ENCODE measurements around the gene NME5.
"Not testable (repeated sequence)": the region's sequence is repeated elsewhere in the genome, so short reads cannot be mapped to it uniquely, and the experiment has no call there.

The NME5 gene, protein sequence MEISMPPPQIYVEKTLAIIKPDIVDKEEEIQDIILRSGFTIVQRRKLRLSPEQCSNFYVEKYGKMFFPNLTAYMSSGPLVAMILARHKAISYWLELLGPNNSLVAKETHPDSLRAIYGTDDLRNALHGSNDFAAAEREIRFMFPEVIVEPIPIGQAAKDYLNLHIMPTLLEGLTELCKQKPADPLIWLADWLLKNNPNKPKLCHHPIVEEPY

DNA sequence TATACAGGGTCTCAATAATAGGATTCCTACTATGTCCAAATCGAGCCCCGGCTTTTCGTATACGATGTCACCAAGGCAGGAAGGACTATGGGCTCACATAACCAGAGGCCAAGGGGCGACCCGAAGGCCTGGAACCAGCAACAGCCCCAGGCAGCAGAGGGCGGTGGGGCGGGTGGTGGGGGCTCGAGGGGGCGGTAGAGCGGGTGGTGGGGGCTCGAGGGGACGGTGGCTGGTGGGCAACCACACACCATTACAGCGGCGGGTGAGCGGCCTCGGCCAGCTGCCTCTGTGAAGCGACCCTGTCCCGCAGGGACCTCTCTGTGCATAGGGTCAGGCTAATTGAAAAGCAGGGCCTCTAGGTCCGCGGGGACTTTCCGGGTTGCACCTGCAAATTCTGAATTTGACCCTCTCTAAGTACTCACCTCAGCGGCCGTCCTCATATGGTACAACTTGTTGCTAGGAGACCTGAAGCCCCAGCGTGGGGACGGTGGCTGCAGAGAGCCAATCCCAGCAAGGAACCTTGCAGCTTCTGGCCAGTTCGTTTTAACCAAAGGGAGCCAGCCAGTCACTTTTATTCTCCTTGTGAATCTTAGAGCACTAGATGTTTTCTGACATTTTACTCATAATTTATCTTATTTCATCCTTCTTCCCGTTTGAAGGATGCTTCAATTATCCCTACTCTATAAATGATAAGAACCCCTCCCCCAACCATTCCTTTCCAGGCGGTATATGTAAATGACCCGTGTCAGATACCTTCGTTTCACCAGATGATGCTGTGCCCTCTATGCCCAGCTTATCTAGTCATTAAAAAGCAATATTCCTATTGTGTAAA lies at the start of gene NME5:
Gene NME5 (minus strand): TSS at position 480 of the 832 bp plus-strand sequence. CDS start 648 bp downstream, outside the sequence.
- DNase-seq: no peak

DNA sequence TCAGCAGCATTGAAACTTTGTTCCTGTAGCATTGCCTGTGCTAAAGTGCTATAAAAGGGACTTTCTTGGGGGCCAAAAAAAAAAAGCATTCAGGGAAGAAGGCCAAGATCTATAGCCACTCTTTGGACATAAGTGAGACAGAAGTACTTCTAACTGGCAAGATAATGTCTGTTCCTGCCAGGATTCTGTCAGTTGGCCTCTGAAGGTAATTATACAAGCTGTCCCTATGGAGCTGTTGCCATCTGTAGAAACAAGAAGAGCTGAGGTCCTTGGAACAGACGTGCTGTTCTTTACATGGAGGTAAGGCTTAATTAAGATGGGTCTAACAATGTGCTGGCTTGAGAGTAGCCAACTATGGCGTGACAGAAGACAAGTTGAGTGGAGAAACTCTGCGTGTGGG lies 49.4 kb upstream of the NME5 start:
- DNase-seq: no peak

DNA sequence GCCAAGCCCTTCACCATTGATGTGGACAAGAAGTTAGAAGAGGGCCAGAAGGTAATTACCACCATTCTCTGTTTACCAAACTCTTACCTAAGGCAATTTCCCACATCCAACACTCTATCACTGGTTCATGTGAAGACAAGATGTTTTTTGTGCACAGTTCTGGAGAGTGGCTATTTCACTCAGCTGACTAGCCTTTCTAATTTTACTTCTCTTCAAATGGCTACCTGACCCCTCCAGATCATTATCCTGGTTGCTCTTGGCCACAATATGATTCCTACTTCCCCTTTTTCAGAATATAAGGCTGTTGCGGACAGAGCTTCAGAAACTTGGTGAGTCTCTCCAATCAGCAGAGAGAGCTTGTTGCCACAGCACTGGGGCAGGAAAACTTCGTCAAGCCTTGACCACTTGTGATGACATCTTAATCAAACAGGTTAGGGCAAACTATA lies 46.8 kb upstream of the NME5 start:
- DNase-seq: no peak

DNA sequence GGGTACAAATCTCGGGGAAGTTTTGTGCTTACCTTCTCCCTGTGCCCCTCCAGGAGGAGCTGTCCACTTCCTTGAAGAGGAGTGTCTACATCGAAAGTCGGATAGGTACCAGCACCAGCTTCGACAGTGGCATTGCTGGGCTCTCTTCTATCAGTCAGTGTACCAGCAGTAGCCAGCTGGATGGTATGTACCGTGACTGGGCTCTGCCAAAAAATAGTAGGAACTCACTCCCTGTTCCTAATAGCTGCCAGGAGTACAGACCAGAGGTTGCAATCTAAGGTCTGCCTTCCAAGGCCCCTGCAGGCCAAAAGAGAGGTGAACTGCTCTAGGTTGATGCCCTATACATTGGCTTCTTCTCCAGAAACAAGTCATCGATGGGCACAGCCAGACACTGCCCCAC lies 43.6 kb upstream of the NME5 start:
- DNase-seq: no peak

DNA sequence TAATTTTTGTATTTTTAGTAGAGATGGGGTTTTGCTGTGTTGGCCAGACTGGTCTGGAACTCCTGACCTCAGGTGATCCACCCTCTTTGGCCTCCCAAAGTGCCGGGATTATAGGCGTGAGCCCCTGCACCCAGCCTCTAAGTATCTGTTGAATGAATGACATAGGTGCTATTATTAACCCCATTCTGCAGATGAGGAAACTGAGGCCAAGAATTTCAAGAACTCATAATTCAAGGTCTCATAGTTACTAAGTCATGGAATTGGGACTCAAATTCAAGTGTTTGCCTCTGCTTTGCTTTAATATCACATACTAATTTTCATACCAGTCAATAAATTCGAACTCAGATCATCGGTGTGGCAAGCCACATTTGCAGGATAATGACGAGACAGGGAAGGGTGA lies 41.6 kb upstream of the NME5 start:
- DNase-seq: no peak

DNA sequence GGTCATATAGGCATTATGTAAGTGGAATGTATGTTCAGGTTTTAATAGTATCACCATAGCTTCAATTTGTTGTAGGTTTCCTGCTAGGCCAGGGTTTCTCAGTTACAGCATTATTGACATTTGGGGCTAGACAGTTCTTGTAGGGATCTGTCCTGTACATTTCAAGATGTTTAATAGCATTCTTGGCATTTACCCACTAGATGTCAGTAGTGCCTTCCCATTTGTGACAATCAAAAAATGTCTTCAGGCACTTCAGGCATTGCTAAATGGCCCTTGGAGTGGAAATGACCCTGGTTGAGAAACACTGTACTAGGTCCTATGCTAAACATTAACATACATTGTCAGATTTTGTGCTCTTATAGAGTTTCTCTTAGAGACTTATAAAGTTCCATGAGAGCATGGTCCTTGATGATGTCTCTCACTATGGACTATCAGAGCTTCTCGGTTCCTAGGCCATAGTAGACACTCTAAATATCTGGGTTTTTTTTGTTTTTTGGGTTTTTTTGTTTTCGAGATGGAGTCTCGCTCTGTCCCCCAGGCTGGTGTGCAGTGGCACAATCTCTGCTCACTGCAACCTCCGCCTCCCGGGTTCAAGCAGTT lies 41.1 kb upstream of the NME5 start:
- no peak for DNase-seq

DNA sequence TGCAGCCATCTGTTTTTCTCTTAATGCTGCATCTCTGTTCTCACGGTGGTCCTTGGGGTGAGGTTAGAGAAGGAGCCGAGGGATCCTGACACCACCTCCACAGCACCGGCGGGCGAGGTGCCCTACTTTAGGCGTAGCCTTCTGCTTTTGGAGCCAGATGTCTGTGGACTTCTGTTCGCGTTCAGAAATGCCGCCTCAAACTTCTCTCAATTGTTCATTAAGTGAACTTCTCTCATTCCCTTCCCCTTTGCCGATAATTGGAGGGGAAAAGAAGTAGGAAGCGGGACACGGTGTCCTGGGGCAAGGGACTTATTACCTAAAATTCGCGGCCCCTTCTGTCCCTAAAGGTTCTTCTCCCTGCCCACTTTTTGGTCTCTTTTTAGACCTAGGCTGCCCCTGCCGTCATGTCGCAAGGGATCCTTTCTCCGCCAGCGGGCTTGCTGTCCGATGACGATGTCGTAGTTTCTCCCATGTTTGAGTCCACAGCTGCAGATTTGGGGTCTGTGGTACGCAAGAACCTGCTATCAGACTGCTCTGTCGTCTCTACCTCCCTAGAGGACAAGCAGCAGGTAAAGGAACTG lies 40.1 kb upstream of the NME5 start:
- DNase-seq: no peak

DNA sequence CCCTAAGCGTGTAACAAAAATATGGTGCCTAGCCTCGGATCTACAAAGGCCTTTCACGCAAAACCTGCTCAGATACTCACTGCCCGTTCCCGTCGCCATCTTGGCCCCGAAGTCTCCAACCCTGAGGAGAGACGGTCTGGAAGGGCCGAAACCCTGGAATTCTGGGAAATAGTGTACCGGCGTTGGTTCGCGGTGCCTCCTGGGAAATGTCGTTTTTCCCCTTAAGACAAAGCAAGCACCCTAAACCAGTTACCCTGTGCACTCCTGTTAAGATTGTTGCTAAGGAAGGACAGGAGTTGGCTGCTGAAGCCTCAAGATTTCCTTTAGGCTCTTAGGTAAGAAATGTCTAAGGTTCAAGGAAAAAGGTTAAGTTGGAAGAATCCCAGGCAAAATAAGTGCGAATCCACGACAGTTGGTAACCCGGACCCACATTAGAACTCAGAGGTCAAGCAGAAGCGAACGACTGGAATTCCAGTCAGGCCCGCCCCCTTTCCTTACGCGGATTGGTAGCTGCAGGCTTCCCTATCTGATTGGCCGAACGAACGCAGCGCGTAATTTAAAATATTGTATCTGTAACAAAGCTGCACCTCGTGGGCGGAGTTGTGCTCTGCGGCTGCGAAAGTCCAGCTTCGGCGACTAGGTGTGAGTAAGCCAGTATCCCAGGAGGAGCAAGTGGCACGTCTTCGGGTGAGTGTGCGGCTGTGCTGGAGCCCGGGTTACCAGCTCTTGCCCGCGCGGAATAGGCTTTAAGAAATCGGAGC lies 39.5 kb upstream of the NME5 start, which contains the start of the genes BRD8 and KIF20A:
Gene BRD8 (minus strand): TSS at position 115 of the 761 bp plus-strand sequence. CDS start 16 bp downstream, at position 99.
Gene KIF20A (plus strand): TSS at position 597 of the 761 bp plus-strand sequence. CDS start 569 bp downstream, outside the sequence.
- peak; percentile 86 for DNase-seq

DNA sequence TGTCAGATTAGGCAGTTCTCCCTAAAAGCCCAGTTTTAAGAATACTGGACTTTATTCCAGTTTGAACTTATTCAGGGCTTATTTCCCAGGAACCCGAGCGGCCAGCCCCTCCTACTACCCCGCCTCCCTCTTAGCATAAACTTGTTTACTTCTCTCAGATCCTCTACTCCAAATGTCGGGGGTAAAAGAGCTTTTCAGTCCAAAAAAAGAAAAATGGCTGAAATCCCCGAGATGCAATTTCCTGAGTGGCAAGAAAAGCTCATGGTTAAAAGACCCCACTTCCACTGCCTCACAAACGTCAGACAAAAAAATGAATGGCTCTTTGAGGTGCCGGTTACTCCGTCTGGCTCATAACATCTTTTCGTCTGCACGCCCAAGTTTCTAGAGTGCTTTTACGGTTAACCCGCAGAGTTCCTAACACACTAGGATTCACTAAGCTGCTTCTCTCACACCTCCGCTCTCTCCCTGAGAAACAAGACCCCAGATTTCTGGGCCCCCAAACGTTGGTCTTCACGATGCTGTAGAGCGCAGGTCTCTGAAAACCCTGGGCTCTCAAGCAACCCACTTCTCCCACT lies 38.8 kb upstream of the NME5 start:
- peak; percentile 38 for DNase-seq

DNA sequence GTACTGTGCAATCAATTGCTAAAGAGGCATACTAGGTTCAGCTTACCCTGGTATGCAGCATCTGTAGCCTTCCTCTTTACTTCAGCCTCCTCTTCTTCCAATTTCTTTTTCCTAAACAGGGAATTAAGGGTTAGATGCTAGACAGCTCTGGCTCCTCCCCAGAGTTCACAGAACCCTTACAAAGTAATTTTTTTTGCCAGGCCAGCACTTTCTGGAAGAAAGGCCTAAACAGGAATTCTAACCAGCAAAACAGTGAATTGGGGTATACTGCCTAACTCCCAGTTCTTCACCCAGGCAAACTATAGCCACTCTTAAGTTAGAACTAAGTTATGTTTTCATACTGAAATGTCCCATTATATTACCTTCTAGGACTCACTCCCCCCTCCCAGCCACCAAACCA lies 31.1 kb upstream of the NME5 start:
- DNase-seq: no peak

DNA sequence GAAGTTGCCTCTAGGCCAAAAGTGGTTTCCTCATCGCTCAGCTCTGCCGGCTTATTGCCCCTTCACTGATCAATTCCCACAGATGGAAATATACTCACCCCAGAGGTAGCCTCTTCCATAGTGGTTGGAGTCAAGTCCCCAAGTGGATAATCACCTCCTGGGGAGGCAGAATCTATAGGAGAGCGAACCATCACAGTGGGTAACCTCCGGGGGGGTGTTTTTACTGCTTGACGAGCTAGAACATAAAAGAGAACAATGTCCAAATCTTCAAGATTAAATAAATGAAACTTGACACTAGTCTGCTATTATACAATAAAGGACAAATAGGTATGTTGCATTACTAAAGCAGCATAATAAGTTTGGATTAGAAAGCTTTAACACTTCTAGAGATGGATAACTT lies 29.9 kb upstream of the NME5 start:
- DNase-seq: no peak

DNA sequence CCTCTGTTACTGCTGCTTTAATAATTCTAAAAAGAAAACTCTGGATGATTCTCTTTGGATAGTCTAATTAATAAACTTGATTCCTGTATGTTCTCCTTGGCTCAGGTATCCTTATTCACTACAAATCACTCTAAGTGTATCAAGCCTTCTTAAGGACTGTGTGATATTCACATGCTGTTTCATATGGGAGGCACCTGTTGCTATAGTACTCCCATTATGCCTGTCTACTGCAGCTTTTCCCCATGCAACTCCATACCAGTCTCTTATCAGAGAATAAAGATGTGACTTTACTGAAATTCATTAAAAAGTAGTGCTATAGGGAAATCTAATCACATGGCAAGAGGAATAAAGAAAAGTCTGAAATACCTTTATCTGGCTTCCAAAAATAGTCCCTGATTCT lies 24.5 kb upstream of the NME5 start:
- DNase-seq: no peak

DNA sequence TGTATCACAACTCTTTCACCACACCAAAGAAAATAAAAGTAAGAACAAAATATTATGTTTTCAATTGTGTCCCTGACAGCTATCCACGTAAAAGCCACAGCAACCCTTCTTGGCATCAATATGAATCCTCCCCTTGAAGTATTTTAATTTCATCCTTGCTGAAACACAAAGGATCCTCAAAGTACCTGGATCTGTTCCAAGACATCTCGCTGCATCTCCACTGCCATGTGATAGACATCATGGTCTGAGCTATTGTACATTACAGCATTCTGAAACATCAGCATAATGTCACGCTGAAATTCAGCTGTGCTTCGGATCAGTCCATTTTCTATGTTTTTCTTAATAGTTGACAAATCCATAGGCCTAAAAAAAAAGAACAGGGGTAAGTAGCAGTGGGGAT lies 21.5 kb upstream of the NME5 start:
- no peak for DNase-seq

DNA sequence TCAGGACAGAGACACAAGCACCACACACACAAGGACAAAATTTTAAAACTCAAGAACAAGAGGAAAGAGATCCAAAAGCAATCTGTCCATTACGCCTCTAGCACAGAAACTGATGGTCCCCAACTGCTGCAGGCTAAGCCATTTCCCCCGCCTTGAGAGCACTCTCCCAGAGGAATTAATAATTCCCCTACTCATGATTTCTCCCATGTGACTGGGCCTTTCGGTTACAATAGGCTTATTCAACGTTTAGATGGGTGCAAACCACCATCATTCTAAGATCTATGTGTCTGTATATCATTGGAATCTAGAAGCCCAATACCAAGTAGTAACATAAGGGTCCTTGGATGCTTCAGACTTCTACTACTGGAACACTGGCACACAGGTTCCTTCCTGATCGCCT lies 20.4 kb upstream of the NME5 start:
- no peak for DNase-seq

DNA sequence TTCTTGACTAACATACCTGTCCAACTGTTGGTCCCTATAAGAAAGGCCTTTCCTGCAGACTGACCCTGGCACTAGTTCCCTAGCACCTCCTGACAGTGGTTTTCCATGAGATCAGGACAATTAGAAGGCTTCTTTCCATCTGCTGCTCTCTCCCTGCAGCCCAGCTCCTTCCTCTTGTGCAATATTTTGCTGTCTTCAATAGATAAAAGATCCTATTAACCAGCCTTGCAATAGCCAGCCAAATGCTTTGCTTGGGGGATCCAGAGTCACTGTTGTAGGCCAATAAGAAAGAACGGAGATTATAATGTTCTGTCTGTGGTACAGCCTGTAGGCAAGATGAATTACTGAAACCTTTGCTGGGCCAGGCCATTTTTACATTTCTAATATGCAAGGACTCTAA lies 18.4 kb upstream of the NME5 start:
- DNase-seq: no peak

DNA sequence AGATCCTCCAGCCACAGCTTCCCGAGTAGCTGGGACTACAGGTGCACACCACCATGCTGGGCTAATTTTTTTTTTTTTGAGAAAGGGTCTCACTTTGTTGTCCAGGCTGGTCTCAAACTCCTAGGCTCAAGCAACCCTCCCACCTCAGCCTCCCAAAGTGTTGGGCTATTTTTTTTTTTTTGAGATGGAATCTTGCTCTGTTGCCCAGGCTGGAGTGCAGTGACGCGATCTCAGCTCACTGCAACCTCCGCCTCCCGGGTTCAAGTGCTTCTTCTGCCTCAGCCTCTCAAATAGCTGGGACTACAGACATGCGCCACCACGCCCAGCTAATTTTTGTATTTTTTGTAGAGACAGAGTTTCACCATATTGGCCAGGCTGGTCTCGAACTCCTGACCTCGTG lies 16.7 kb upstream of the NME5 start:
- not testable (repeated sequence) for DNase-seq

DNA sequence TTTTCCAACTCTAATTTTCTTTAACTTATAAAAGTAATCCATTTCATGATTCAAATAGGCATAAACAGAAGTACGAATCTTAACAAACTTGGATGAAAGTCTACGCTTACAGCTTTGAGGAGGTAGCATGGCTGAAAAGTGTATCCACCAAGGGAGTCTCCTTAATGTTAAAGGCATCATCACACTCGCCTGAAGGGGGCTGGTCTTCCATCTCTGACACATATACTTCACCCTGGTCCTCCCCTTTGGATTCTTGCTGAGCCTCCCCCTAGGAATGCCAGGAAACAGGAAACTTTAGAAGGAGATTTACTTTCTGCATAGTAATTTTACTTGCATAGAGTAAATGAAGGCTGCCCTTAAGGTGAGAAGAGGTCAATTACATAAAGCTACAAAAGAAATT lies 10.3 kb upstream of the NME5 start:
- DNase-seq: no peak

DNA sequence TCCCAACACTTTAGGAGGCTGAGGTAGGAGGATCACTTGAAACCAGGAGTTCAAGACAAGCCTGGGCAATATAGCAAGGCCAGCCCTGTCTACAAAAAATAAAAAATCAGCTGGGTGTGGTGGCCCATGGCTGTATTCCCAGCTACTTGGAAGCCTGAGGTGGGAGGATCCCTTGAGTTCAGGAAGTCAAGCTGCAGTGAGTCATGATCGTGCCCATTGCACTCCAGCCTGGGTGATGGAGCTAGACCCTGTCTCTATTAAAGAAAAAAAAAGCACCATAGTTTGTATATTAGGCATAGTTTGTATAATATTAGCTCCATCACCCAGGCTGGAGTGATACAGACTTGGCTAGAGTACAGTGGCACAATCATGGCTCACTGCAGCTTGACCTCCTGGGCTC lies 9.6 kb upstream of the NME5 start:
- no peak for DNase-seq

DNA sequence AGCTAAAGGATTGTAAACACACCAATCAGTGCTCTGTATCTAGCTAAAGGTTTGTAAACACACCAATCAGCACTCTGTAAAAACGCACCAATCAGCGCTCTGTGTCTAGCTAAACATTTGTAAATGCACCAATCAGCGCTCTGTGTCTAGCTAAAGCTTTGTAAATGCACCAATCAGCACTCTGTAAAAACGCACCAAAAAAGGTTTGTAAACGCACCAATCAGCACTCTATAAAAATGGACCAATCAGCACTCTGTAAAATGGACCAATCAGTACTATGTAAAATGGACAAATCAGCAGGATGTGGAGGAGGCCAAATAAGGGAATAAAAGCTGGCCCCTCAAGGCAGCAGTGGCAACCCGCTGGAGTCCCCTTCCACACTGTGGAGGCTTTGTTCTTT lies 4.3 kb upstream of the NME5 start:
- not testable (repeated sequence) for DNase-seq

DNA sequence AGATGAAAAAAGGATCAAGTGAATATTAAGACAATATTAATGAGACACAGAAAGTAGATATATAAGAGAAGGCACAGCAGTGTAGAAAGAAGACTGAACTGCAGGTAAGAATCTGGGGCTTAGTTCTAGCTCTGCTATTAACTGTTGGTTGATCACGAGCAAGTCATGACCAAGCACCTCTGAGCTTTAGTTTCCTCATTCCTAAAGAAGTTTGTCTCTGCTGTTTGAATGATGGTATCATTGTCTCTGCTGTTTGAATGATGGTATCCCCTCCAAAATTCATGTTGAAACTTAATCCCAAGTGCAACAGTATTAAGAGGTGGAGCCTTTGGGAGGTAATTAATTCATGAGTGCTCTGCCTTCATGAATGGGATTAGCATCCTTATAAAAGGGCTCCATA lies 2.5 kb upstream of the NME5 start:
- DNase-seq: no peak

DNA sequence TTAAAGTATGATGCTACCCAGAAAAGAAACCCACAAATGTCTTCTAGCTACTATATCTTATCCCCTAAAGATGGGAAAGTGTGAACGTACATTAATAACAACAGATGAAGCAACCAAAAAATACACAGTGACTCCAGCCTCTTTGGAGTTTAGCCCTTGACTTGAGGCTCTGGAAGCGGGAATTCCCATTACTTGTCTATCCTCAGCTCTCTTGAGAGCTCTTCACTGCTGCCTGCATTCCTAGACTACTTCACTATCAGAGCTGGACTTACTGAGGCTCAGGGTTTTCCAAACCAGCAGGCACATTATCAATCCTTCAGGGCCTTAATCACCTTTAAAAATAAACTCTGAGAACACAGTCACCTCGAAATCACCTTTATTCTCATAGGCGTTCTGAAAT lies 1.0 kb upstream of the NME5 start:
- no peak for DNase-seq

DNA sequence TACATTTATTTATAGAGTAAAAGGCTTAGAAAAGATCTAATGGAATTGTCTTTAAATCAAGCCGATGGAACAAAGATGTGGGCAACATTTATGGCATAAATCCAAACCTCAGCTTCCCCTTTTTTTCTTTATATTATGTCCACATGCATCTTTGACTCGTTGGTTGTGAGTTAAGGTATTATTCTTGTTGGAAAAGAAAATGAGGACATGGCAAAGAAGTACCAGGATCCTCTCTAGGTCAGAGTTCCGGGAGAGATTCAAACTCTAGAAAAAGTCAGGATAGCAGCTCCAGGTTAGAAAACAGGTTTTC lies 508 bp upstream of the NME5 start:
- DNase-seq: no peak

DNA sequence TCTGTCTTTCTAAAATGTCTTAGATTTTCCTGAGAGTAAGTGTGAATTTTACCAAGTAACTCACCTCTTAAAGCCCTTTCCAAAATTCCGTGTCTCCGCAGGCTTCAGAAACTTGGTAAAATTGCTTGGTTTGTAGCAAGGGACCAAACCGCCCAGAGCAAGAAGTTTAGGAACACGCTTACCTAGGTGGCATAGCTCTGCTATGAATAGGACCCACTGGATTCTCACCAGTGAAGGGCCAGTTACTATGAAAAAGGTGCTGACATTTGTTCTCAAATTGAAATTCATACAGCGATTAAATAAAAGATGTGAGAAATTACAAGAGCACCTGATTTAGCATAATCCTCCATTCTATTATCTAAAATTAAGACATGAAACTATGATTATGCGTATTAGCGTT lies 6.7 kb downstream of the NME5 start:
- DNase-seq: no peak
